ENCODE data around the gene C17orf78.
A peak's percentile ranks its signal among the peaks of the same experiment; 100 is the strongest.

The C17orf78 gene

GRCh38 chr17:37358098-37358829, 17.5 kb upstream of the C17orf78 start:
- Histone ChIP-seq H3K4me3 (peak overlapping the region; percentile 82 to 100 (median 93)), H3K9ac (peak overlapping the region; percentile 87 to 99 (median 94)), H3K4me1 (peaks cover 23 to 44% (median 35%) of the 10 kb centered on the region in 10 experiments), H3K36me3 (peaks cover 0 to 40% (median 26%) of the 10 kb centered on the region in 11 experiments; a peak in 20 of 22 replicates), H3K4me2 (peak overlapping the region; percentile 82 to 97 (median 92)), H4K20me1 (peaks cover 0 to 54% (median 46%) of the 10 kb centered on the region in 11 experiments; a peak in 18 of 22 replicates), H3K9me3 (replicated peaks in 1 of 11) (no peaks in the 10 kb centered on the region), H3K27ac (peak overlapping the region; percentile 63 to 98 (median 90); a peak in 21 of 22 replicates), H3K27me3 (no peaks in the 10 kb centered on the region)
- TF ChIP-seq Cebpa-rat (IDR thresholded peaks at IDR 0.05) = no peak

DNA sequence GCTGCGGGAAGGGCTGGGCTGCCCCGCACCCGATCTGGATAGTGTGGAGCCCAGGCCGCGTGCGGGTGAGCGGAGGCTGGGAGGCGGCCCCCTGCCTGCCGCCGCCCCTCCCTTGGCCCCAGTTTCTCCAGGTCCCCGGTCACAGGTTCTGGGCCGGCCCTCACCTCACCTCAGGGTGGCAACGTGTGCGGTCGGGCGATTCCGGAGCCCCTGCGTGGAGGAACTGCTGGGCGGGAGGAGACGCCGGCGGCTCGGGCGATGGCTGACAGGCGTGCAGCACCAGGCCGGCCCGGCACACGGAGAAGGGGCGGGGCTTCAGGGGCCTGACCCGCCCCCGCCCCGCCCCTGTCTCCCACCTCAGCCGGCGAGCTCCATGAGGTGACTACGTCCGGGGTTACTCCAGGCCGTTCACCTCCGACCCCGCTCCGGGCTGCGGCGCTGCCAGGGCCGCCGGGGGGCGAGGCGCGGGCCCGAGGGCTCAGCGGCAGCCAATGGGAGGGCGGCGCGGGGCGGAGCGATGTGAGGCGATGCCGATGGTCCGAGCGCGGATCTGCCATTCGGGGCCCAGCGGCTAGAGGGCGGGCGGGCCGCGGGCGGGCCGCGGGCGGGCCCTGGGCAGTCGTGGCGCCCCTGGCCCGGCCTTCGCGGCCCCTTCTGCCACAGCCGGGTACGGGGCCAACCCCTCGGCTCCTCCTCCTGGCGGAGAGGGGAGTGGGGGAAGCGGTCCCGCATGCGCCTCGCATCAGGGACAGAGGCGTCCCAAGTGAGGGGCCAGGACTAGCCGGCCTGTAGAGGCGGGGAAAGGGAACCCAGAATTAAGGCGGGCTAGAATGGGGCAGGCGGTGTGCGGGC, 16.7 kb upstream of the C17orf78 start:
- Histone ChIP-seq H3K27ac (peak overlapping the region; percentile 81 to 98 (median 90)), H3K9me3 (replicated peaks in 1 of 11) (no peaks in the 10 kb centered on the region), H3K4me1 (peaks cover 23 to 44% (median 35%) of the 10 kb centered on the region in 10 experiments), H4K20me1 (peaks cover 0 to 46% (median 38%) of the 10 kb centered on the region in 11 experiments; a peak in 18 of 22 replicates), H3K4me3 (peak overlapping the region; percentile 82 to 100 (median 93)), H3K9ac (peak overlapping the region; percentile 87 to 99 (median 94)), H3K4me2 (peak overlapping the region; percentile 82 to 97 (median 92)), H3K36me3 (peaks cover 0 to 32% (median 18%) of the 10 kb centered on the region in 11 experiments; a peak in 20 of 22 replicates), H3K27me3 (no peaks in the 10 kb centered on the region)
- no peak for TF ChIP-seq Cebpa-rat (IDR thresholded peaks at IDR 0.05)

- no peaks in the 10 kb centered on the region for H3K9me3 ChIP-seq (replicated peaks in 1 of 11)
- H3K27me3 ChIP-seq = no peaks in the 10 kb centered on the region
- peak overlapping the region; percentile 82 to 100 (median 93) for H3K4me3 ChIP-seq
- peak overlapping the region; percentile 81 to 98 (median 90) for H3K27ac ChIP-seq
- peaks cover 0 to 39% (median 31%) of the 10 kb centered on the region in 11 experiments; a peak in 18 of 22 replicates for H4K20me1 ChIP-seq
- peak overlapping the region; percentile 68 to 93 (median 90) for H3K4me2 ChIP-seq
- peaks cover 0 to 25% (median 12%) of the 10 kb centered on the region in 11 experiments; a peak in 16 of 22 replicates for H3K36me3 ChIP-seq
- H3K9ac ChIP-seq = peak overlapping the region; percentile 87 to 99 (median 94)
- TF ChIP-seq Cebpa-rat (IDR thresholded peaks at IDR 0.05) = no peak
- H3K4me1 ChIP-seq = peaks cover 23 to 44% (median 35%) of the 10 kb centered on the region in 10 experiments
Observed at GRCh38 chr17:37359682-37360188, 16.1 kb upstream of the C17orf78 start.

GRCh38 chr17:37360632-37361031, 15.2 kb upstream of the C17orf78 start:
- no peak for TF ChIP-seq Cebpa-rat (IDR thresholded peaks at IDR 0.05)

DNA sequence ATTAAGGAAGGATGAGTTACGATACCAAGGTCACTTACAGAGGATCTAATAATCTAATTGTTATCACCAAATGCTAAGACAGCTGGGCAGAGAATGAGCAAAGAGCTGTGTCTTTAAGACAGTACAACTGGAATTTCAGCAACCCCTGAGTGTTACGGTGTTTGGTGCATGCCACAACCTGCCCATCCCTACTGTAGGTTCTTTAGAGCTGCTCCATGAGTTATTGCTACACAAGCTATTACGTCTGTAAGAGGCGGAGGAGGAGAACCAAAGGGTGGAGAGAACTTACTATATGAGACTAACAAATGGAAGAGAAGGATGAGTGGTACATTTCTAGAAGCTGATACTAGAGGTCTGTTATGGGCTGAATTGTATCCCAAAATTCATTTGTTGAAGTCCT, 14.2 kb upstream of the C17orf78 start:
- TF ChIP-seq Cebpa-rat (IDR thresholded peaks at IDR 0.05) = no peak
- Histone ChIP-seq H4K20me1 (peaks cover 0 to 22% (median 13%) of the 10 kb centered on the region in 11 experiments; a peak in 17 of 22 replicates), H3K27me3 (no peaks in the 10 kb centered on the region), H3K4me1 (peaks cover 23 to 36% (median 31%) of the 10 kb centered on the region in 10 experiments), H3K4me3 (no peak overlapping the region), H3K4me2 (peak overlapping the region in 1 of 11 experiments; percentile 88; a peak in 1 of 22 replicates), H3K27ac (no peak overlapping the region), H3K9me3 (replicated peaks in 1 of 11) (no peaks in the 10 kb centered on the region), H3K36me3 (peaks cover 0 to 7% (median 0%) of the 10 kb centered on the region in 11 experiments; a peak in 3 of 22 replicates), H3K9ac (no peak overlapping the region)

More at GRCh38 chr17:37360632-37361031, 15.2 kb upstream of the C17orf78 start:
- Histone ChIP-seq H3K27me3 (no peaks in the 10 kb centered on the region), H3K4me3 (no peak overlapping the region), H3K9ac (no peak overlapping the region), H4K20me1 (peaks cover 0 to 30% (median 22%) of the 10 kb centered on the region in 11 experiments; a peak in 17 of 22 replicates), H3K27ac (peak overlapping the region in 3 of 11 experiments; percentile 16 to 94 (median 87); a peak in 4 of 22 replicates), H3K4me1 (peaks cover 23 to 44% (median 35%) of the 10 kb centered on the region in 10 experiments), H3K4me2 (peak overlapping the region in 10 of 11 experiments; percentile 68 to 93 (median 89); a peak in 18 of 22 replicates), H3K9me3 (replicated peaks in 1 of 11) (no peaks in the 10 kb centered on the region), H3K36me3 (peaks cover 0 to 16% (median 4%) of the 10 kb centered on the region in 11 experiments; a peak in 10 of 22 replicates)

GRCh38 chr17:37365589-37365988, 10.2 kb upstream of the C17orf78 start:
- Histone ChIP-seq H3K4me1 (peaks cover 0 to 14% (median 6%) of the 10 kb centered on the region in 10 experiments; a peak in 14 of 20 replicates), H3K9ac (no peak overlapping the region), H4K20me1 (no peaks in the 10 kb centered on the region), H3K27me3 (no peaks in the 10 kb centered on the region), H3K36me3 (peaks cover 0 to 4% (median 0%) of the 10 kb centered on the region in 11 experiments; a peak in 1 of 22 replicates), H3K9me3 (replicated peaks in 1 of 11) (no peaks in the 10 kb centered on the region), H3K4me2 (no peak overlapping the region), H3K4me3 (no peak overlapping the region), H3K27ac (no peak overlapping the region)
- TF ChIP-seq Cebpa-rat (IDR thresholded peaks at IDR 0.05) = no peak

- no peaks in the 10 kb centered on the region for H3K9me3 ChIP-seq (replicated peaks in 1 of 11)
- no peaks in the 10 kb centered on the region for H4K20me1 ChIP-seq
- TF ChIP-seq Cebpa-rat (IDR thresholded peaks at IDR 0.05) = peak in 3 of 11 experiments; percentile 15 to 72 (median 43); a peak in 3 of 22 replicates
- peaks cover 0 to 5% (median 0%) of the 10 kb centered on the region in 10 experiments; a peak in 4 of 20 replicates for H3K4me1 ChIP-seq
- no peak overlapping the region for H3K9ac ChIP-seq
- peak overlapping the region in 1 of 11 experiments; percentile 12; a peak in 1 of 22 replicates for H3K4me2 ChIP-seq
- H3K36me3 ChIP-seq = peaks cover 0 to 4% (median 0%) of the 10 kb centered on the region in 11 experiments; a peak in 1 of 22 replicates
- H3K4me3 ChIP-seq = no peak overlapping the region
- H3K27ac ChIP-seq = no peak overlapping the region
- no peaks in the 10 kb centered on the region for H3K27me3 ChIP-seq
Observed at GRCh38 chr17:37368577-37368976, 7.2 kb upstream of the C17orf78 start.

GRCh38 chr17:37373530-37374159, 2.1 kb upstream of the C17orf78 start:
- Histone ChIP-seq H4K20me1 (no peaks in the 10 kb centered on the region), H3K9ac (no peak overlapping the region), H3K4me3 (no peak overlapping the region), H3K4me2 (no peak overlapping the region), H3K4me1 (peaks cover 0 to 1% (median 0%) of the 10 kb centered on the region in 10 experiments; a peak in 4 of 20 replicates), H3K27me3 (no peaks in the 10 kb centered on the region), H3K9me3 (replicated peaks in 1 of 11) (no peaks in the 10 kb centered on the region), H3K27ac (no peak overlapping the region), H3K36me3 (no peaks in the 10 kb centered on the region)
- TF ChIP-seq Cebpa-rat (IDR thresholded peaks at IDR 0.05) = no peak

Data from BLaER1 treated with 17β-estradiol and CSF1 and Interleukin-3, amounts not matched to agents 10 nM and 100 nM (cell line).